ENCODE measurements around the gene PTPN3.

DNA sequence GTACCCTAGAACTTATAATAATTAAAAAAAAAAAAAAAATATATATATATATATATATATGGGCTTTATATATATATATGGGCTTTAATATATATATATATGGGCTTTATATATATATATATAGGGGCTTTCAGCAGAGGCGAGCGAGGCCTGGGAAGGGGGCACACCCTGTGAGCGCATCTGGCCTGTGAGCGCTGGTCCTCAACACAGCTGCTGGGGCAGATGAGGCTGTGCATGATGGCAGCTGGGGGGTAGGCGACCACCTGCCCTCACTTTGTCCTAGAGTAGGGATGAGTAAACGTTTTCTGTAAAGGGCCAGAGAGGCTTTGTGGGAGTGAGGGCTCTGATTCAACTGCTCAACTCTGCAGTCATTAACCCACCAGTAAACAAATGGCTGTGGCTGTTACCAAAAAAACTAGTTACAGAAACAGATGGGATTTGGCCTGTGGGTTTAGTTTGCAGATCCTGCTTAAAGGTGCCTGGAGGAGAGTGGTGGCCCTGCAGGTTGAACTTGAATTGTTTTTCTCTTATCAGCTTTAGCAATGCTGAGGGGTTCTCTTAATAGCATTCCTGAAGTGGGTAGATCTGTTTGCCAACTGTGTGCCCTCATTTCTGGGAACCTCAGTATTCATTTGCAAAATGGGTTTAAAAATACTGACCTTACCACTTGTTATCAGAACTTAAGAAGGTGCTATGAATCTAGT lies 89.2 kb downstream of the PTPN3 start:
- TF ChIP-seq, protein P1, sequence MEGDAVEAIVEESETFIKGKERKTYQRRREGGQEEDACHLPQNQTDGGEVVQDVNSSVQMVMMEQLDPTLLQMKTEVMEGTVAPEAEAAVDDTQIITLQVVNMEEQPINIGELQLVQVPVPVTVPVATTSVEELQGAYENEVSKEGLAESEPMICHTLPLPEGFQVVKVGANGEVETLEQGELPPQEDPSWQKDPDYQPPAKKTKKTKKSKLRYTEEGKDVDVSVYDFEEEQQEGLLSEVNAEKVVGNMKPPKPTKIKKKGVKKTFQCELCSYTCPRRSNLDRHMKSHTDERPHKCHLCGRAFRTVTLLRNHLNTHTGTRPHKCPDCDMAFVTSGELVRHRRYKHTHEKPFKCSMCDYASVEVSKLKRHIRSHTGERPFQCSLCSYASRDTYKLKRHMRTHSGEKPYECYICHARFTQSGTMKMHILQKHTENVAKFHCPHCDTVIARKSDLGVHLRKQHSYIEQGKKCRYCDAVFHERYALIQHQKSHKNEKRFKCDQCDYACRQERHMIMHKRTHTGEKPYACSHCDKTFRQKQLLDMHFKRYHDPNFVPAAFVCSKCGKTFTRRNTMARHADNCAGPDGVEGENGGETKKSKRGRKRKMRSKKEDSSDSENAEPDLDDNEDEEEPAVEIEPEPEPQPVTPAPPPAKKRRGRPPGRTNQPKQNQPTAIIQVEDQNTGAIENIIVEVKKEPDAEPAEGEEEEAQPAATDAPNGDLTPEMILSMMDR (conservative IDR thresholded peaks at IDR 0.05; ENCODE audit: low read depth, low read length) = no peak
- TF ChIP-seq EZH2 (IDR thresholded peaks at IDR 0.05; ENCODE audit: borderline replicate concordance, low read depth, low read length, poor library complexity, severe bottlenecking) = no peak
